GM12892 (cell line): ENCODE measurements around the gene CNTNAP2.

Experiments
- POLR2A ChIP-seq: IDR thresholded peaks from 2 replicates; pipeline ENCODE4 v1.6.1; 2011; ENCODE audit warnings: low read depth, low read length, control low read depth
- TAF1 ChIP-seq: IDR thresholded peaks from 2 replicates; pipeline ENCODE4 v1.6.1; 2011; ENCODE audit warnings: low read depth, mild to moderate bottlenecking, control low read depth, low read length, borderline replicate concordance

DNA sequence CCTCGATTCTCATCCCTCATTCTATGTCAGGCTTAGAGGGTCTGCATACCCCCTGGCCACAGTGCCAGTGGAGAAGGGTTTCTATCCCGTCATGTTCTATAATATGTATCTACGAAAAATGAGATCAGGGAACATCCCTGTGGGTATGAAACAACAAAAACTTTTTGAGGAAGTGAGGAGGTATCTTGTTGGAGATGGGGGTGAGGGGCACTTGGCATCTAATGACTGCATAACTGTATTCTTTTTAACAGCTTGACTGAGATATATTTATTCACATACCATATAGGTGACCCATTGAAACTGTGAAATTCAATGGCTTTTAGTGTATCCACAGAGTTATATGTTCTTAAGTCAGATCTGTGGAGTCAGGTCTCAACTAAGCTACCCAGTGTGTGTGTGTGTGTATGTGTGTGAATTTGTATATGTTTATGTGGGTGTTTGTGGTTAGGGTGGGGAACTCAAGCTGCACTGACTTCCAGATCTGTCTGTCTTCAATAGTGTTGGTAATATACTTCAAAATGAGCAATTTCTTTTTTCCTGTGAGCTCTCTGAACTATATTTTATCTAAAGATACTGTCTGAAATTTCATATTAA lies 528.9 kb downstream of the CNTNAP2 start:
- TF ChIP-seq TAF1 (no peak), POLR2A (no peak)
